AG10803 (cell line): ENCODE results near the gene ARHGEF25.

Experiments
- DNase-seq: peaks from one replicate; pipeline ENCODE4 v3.0.0; 2010; ENCODE audit warnings: low read depth
- H3K4me3 ChIP-seq: 2 replicates; pipeline ENCODE4 v1.5.1; 2011; ENCODE audit warnings: mild to moderate bottlenecking, low read length, control low read depth
- TF ChIP-seq, protein P1 (sequence below): conservative IDR thresholded peaks from 2 replicates; pipeline ENCODE4 v1.5.1; 2011; ENCODE audit warnings: mild to moderate bottlenecking, low read length, control low read depth, inconsistent platforms

The ARHGEF25 gene

DNA sequence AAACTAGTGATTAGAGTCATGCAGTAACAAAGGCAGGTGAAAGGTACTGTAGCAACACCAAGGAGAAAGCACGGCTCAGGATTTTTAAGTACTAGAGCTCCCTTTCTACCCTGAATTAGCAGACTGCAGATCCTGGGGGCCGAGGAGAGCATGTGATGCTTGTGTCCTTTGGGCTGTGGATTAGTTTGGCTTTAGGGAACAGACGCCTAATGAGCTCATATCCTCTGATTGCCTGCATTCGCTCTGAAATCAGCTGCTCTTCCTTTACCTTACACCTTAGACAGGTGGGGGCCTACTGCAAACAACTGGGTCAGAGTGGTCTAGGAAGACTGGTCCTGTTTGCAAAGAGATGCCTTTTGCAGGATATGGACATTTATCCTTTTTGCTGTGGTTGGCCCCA is 18.0 kb upstream of the ARHGEF25 start:
- no peak overlapping the region for H3K4me3 ChIP-seq
- TF ChIP-seq, protein P1, sequence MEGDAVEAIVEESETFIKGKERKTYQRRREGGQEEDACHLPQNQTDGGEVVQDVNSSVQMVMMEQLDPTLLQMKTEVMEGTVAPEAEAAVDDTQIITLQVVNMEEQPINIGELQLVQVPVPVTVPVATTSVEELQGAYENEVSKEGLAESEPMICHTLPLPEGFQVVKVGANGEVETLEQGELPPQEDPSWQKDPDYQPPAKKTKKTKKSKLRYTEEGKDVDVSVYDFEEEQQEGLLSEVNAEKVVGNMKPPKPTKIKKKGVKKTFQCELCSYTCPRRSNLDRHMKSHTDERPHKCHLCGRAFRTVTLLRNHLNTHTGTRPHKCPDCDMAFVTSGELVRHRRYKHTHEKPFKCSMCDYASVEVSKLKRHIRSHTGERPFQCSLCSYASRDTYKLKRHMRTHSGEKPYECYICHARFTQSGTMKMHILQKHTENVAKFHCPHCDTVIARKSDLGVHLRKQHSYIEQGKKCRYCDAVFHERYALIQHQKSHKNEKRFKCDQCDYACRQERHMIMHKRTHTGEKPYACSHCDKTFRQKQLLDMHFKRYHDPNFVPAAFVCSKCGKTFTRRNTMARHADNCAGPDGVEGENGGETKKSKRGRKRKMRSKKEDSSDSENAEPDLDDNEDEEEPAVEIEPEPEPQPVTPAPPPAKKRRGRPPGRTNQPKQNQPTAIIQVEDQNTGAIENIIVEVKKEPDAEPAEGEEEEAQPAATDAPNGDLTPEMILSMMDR: no peak
- no peak for DNase-seq

DNA sequence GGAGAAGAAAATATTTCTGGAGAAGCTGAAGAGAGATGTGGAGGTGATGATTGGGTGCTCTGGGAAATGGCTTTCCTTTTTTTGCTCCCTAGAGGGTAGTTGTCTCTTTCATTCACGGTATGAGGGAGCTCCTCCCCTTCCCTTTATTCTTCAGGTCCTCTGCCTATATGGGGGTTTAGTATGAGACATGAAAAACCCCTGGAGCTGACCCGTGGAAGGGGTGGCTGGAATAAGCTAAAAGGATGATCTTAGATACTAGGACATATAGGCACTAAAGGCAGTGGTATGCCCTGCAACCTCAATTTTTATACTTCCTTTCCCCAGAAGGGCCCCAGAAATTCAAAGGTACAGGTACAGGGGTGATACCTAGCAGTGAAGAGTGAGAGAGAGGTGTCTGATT is 10.8 kb upstream of the ARHGEF25 start:
- TF ChIP-seq, protein P1: no peak
- H3K4me3 ChIP-seq: no peak overlapping the region
- no peak for DNase-seq

DNA sequence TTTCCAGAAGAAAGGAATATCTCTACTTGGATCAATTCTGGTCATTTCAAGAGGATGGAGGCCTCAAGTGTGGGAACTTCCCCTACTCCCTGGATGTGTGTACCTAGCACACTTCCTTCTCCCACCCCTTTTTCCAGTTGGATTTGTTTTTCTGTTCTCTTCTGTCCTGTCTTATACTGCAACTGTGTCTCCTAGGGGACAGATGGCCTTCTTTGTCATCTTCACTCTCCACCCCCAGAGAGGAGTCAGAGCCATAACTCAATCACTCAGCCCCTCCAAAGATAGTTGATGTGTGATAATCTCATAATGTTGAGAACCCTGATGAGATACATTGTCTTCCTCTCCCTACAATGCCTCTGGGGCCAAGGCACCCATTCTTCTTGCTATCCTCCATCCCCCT is 8.7 kb upstream of the ARHGEF25 start:
- no peak for DNase-seq
- TF ChIP-seq, protein P1: no peak
- no peak overlapping the region for H3K4me3 ChIP-seq

DNA sequence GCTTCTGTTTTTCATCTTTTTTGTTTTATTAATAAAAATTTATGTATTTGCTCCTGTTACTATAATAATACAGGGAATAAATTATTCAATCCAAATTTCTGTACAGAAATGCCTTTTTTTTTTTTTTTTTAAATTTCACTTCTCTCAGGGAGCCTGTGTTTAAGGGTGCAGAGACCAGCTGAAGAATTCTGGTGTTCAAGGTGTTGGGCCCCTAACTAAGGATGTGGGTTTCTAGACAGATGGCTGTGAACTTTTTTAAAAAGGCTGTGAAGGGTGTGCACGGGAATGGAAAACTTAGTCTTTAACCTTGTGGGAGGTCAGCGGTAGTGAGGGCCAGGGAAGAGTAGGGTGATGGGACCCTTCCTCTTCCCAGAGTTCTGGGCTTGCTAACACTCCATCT is 7.9 kb upstream of the ARHGEF25 start:
- no peak overlapping the region for H3K4me3 ChIP-seq
- TF ChIP-seq, protein P1: no peak
- DNase-seq: no peak

DNA sequence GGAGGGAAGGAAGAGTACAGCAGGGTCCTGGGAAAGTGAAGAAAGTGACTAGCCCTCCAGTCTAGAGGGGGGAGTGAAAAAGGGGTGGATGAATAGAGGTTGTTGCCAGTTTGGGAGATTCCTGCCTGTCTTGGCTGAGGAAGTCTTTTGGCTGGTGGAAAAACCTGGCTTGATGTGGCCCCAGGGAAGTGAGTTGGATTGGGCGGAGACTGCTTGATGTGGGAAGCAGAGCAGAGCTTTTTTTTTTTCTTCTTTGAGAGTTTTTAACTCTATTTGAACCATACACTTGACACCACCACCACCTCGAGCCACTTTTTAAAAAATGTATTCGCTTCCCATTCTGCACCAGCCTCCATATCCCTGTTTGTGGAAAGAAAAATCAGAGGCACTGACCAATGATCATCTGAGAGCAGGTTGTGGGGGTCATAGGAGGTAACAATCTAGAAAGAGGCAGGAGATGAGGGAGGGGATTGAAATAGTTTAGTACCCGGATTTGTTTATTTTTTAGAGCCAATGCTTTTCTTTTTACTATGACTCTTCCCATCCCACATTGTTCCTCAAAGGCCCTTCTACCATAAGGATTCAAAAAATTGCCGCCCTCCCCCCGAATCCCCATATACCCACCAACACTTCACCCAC is 7.3 kb upstream of the ARHGEF25 start:
- peak overlapping the region; percentile 75 for H3K4me3 ChIP-seq
- TF ChIP-seq, protein P1: no peak
- peak; percentile 48 for DNase-seq

DNA sequence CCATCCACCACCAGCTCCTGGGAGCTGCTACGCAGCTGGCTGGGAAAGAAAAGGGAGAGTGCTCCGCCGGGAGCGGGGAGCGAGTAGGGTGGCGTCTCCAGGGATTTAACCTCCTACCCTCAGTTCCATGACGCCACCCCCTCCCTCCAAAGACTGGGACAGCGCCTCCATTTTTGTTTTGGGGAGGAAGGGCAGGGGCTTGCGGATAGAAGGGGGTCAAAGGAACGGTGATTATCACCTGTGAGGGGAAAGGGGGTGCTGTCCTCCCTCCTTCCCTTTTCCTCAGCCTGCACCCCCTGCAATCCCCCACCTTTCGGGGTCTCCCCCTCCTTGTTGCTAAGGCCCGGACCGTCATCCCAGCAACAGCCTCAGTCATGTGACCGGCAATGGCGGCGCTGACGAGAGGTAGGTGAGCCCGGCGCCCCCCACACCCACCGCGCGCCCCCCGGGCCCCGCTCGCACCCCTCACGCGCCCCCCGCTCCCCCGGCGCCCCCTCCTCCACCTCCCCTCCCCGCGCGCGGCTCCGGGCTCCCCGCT is 6.7 kb upstream of the ARHGEF25 start, which contains the start of gene DTX3:
DTX3 (plus strand) TSS at position 371 of the 538 bp plus-strand sequence. CDS start 1,694 bp downstream, outside the sequence.
- TF ChIP-seq, protein P1: no peak
- peak; percentile 20 for DNase-seq
- peak within 1 kb of the TSS; percentile 75 for H3K4me3 ChIP-seq

DNA sequence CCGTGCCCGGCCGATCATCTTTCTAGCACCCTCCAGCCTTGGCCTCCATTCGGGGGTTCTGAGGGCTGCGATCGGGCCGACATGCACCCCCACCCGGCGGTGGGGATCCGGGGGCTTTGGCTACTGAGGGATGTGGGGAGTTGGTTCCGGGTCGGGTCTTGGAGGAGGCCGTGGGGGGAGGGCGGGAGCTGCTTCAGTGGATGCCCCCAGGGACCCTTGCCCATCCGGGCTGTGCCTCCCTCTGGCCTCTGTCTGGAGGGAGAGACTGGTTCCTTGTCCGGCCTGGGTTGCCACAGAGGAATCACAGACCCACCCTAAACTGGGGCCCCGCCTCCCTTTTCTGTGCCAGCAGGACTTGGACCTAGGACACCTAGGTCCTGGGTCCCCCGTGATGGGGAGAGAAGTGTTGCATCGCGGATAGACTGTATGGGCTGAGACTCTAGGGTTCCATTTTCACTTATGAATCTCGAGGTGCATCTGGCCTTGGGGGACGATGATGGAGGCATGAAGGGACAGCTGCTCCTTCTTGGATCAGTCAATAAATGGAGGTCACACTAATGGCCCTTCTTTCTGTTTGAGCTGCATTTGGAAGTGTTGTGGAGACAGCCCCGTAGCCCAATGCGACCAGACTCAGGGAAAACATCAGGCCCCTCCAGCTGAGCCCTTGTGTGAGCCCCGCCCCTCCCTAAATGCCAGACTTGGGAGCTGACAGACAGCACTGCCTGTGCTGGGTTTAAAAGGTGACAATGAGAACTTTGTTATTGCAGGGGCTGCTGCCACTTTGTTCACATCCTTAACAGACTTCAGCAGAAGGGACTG is 6.0 kb upstream of the ARHGEF25 start:
- DNase-seq: peak; percentile 29
- peak overlapping the region; percentile 75 for H3K4me3 ChIP-seq
- TF ChIP-seq, protein P1: no peak
